OCI-LY3 (cell line): ENCODE measurements around the gene LACTBL1.
"Not testable (repeated sequence)": the region's sequence is repeated elsewhere in the genome, so short reads cannot be mapped to it uniquely, and the experiment has no call there.

Experiments
- CTCF ChIP-seq: fragments of 200-600, 300-600 bp; sonication (generic); IDR thresholded peaks from 2 replicates; pipeline ENCODE4 v1.5.1; 2014; ENCODE audit warnings: antibody characterized with exemption, low read length, low read depth
- EZH2phosphoT487 ChIP-seq: fragments of 200-600 bp; shearing (Covaris generic); IDR thresholded peaks from 2 replicates; pipeline ENCODE4 v1.6.1; 2018; ENCODE audit warnings: antibody characterized with exemption, mixed run types, low read depth

GRCh38 chr1:22997528-22997927 lies 24.9 kb upstream of the LACTBL1 start:
- not testable (repeated sequence) for TF ChIP-seq CTCF, EZH2phosphoT487
